HG02970 (cell line): Measurements from ENCODE around the gene C17orf75.
"Not testable (repeated sequence)": the region's sequence is repeated elsewhere in the genome, so short reads cannot be mapped to it uniquely, and the experiment has no call there.

Experiments
- ATAC-seq: cut with Tn5 transposase; IDR thresholded peaks from one replicate; pipeline ENCODE4 v1.9.1; 2021; ENCODE audit warnings: mild to moderate bottlenecking, moderate library complexity, moderate number of reproducible peaks; ENCODE audit not compliant: unreplicated experiment, low FRiP score

The C17orf75 gene

GRCh38 chr17:32348483-32348800 lies 6.5 kb upstream of the C17orf75 start:
- ATAC-seq: no peak

GRCh38 chr17:32345951-32346600 lies 4.1 kb upstream of the C17orf75 start:
- ATAC-seq: no peak

DNA sequence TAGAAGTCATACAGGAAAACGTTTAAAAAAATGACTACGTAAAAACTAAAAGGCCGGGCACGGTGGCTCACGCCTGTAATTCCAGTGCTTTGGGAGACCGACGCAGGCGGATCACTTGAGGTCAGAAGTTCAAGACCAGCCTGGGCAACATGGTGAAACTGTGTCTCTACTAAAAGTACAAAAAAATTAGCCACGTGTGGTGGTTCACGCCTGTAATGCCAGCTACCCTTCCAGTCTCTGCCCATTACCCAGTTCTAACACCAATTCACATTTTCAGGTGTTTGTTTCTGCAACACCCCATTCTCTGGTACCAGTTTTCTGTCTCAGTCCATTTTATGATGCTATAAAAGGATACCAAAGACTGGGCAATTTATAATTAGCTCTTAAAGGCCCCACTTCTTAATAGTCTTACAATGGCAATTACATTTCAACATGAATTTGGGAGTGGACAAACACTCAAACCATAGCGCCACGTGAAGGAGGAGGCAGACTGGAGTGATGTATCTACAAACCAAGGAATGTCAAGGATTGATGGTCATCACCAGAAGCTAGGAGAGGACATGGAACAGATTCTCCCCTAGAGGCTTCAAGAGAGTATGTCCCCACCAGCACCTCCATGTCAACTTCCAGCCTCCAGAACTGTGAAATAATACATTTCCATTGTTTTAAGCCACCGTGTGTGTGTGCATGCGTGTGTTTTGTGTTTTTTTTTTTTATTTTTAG lies 791 bp upstream of the C17orf75 start:
- ATAC-seq: no peak

DNA sequence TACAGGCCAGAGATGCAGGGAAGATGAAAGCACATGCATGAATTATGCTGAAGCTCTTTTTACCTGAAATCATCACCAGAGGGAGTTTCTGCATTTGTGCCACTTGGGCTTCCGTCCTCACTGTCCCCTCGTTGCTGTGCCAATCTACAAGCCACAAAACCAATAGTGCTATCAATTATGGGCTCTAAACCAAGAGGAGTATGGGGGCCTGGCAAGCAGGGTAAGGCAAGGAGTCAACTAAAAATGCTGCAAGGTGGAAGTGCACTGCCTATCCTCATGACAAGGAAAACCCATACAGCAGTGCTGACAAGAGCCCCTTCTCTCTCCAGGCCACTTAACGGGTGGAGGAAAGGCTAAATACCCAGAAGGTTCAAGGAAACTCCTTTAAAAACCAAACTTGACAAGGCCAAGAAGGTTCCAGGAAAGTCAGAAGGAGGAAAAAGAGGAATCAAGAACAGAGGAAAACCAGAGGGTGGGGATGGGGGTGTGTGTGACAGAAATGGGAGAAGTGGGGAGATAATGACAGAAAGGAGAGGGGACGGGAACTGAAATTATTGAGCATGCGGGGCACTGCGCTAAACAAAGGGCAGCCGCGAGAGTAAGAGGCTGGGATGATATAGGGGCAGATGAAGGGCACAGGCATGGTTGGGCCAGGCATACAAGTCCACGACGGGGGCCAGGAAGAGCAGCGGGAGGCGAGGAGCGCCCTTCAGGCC lies 674 bp downstream of the C17orf75 start:
- no peak for ATAC-seq

GRCh38 chr17:32335687-32336086 lies 6.3 kb downstream of the C17orf75 start:
- no peak for ATAC-seq

- ATAC-seq: no peak
Observed at GRCh38 chr17:32335046-32335445, 6.9 kb downstream of the C17orf75 start.

DNA sequence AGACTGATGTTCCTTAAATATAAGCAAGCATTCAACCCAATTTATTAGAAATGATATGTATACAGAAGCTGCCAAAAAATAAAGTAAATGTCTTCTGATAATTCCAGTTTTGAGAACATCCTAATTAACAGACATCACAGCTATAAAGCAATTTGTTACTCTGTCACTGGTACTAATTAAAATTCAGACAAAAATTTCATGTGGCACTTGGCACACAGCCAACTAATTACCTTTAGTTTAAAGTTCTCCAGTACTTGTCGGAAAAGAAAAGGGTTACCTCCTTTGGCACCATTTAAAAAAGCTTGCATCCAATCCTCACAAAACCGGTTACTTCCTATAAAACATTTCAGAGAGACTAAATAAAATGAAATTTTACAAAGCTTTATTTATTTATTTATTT lies 8.8 kb downstream of the C17orf75 start:
- no peak for ATAC-seq

GRCh38 chr17:32331243-32332040 lies 10.5 kb downstream of the C17orf75 start:
- no peak for ATAC-seq

DNA sequence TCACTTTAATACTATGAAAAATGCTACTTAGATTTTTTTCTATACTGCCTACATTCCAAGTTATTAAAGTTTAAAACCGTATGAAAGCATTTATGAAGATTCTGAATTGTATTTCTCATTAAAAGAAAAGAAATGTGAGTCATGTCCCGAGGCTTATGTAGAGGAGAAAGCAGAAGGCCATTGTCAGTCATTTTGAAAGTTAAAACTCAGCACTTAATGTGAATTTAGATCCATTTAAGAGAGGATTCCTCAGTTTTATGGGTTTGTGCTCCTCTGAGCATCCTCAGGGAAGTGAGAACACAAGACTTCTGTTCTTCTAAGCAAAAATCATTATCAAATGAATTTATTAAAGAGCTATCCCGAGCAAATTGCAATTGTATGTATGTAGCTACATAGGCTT lies 11.8 kb downstream of the C17orf75 start:
- no peak for ATAC-seq

DNA sequence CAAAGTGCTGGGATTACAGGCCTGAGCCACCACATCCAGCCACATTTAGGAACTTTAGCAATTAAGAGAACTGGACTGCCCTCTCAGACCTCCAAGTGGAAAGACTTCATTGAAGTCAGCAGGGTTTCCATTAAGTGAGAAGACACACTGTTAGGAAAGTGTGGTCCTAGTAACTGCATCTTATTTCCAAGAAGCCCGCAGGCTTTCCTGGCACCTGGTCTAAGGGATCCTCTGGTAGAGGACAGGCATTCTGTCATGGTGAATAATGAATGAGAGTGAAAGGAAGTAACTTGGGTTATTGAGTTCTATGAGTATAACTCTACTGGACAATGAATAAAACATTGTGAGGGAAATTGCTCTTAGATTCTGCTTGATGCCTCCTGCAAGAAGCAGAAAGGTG lies 14.1 kb downstream of the C17orf75 start:
- no peak for ATAC-seq

GRCh38 chr17:32323811-32324491 lies 18.0 kb downstream of the C17orf75 start:
- ATAC-seq: no peak

DNA sequence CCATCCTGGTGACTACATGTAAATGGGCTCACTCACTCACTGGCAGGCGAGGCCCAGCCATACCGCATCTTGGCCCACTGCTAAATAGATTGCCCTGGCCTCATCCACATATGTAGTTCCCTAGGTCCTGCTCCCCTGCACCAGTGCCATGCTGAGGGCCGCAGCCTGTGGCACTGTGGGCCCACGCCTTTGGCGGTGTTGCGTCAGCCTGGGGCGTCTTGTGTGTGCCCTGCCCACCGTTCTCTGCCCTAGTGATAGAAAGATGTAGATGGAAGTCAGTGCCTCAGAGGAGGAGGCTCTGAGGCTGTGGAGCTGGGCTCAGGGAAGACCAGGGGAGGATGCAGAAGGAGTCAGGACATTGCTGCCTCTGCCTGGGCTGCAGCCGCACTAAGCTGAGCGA lies 18.9 kb downstream of the C17orf75 start:
- no peak for ATAC-seq

- ATAC-seq: no peak
Observed at GRCh38 chr17:32320847-32321246, 21.1 kb downstream of the C17orf75 start.

- not testable (repeated sequence) for ATAC-seq
Observed at GRCh38 chr17:32320080-32320479, 21.9 kb downstream of the C17orf75 start.

- ATAC-seq: peak; percentile 79
Observed at GRCh38 chr17:32319548-32319905, 22.4 kb downstream of the C17orf75 start.

GRCh38 chr17:32318071-32318470 lies 23.9 kb downstream of the C17orf75 start:
- ATAC-seq: no peak

DNA sequence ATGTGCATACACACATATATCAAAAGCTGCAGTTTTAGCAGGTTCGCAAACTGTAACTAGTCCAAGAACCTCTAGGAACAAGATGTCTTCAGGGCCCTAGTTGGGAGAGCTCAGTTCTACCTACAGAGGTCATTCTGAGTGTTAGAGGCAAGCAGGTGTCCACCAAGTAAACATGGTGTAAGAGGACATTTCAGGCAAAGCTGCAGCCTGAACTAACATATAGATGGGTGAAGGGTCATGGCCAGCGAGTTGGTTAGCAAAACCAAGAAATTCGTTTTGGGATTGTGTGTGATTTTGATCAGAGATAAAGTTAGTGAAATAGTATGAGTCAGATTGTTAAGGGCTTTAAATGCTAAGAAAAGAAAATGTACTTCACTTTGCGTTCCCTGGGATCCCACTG lies 24.6 kb downstream of the C17orf75 start:
- ATAC-seq: no peak

GRCh38 chr17:32316653-32317052 lies 25.3 kb downstream of the C17orf75 start:
- ATAC-seq: not testable (repeated sequence)

DNA sequence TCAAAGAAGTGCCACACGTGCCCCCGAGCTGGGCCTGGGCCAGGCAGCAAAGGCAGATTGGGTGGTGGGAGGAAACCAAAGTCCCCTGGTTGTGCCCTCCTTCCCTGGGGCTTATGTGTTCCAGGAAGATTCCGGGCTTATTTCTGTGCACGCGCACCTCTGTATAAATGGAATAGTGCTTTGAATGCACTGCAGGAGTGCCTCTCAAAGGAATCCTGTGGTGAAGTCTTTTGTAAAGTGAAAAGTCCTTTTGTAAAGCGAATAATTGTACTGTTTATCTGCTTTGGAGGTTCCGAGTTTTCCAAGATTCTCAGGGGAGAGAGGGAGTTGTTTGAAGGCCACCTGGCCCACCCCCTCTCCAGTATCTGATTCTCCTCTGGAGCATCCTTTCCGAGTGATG lies 26.8 kb downstream of the C17orf75 start:
- ATAC-seq: no peak

DNA sequence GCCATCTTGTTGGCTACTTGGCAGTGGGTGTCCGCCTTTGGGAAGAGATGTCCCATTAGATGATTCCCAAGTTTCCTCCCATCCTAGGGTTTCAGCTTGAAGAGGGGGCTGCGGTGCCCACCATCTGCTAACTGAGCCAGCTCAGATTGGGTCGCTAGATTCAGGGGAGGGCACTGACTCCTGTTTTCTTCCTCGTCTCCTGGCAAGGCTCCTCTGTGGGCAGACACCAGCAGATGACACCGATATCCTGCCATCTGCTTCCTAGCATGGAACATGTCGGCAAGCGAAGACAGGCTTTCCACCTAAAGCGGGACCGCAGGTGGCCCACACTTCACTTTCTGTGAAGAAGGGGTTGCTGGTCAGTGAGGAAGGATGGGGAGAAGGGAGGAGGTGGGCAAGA lies 27.3 kb downstream of the C17orf75 start:
- no peak for ATAC-seq
